Neural progenitor cell (in vitro differentiated cells): ENCODE data around the gene MTCL3.

ENCODE experiments used
- DNase-seq: peaks from one replicate; pipeline ENCODE4 v3.0.0-alpha.2; 2016; ENCODE audit warnings: low spot score
- H2AFZ ChIP-seq: fragments of 200-600 bp; sonication (generic); replicated peaks from 2 replicates; pipeline ENCODE4 v1.6.1; 2016; ENCODE audit warnings: antibody characterized with exemption
- H3F3A ChIP-seq: fragments of 200-600 bp; sonication (generic); 2 replicates; pipeline ENCODE4 v1.6.1; 2016; ENCODE audit warnings: antibody characterized with exemption, low read depth
- H3K27ac ChIP-seq: fragments of 200-600 bp; sonication (generic); 2 replicates; pipeline ENCODE4 v1.5.1; 2016; ENCODE audit warnings: mild to moderate bottlenecking
- H3K27me3 ChIP-seq: fragments of 200-600 bp; sonication (generic); 2 replicates; pipeline ENCODE4 v1.6.1; 2016; ENCODE audit warnings: mild to moderate bottlenecking, moderate library complexity
- H3K36me3 ChIP-seq: fragments of 200-600 bp; sonication (generic); 2 replicates; pipeline ENCODE4 v1.5.1; 2016
- H3K4me1 ChIP-seq: fragments of 200-600 bp; sonication (generic); 2 replicates; pipeline ENCODE4 v1.6.1; 2016; ENCODE audit warnings: mixed run types
- H3K4me2 ChIP-seq: fragments of 200-600 bp; sonication (generic); 2 replicates; pipeline ENCODE4 v1.6.1; 2016
- H3K4me3 ChIP-seq: fragments of 200-600 bp; sonication (generic); 2 replicates; pipeline ENCODE4 v1.5.1; 2016
- H3K79me2 ChIP-seq: fragments of 200-600 bp; sonication (generic); 2 replicates; pipeline ENCODE4 v1.6.1; 2016; ENCODE audit warnings: low read depth
- H3K9ac ChIP-seq: fragments of 200-600 bp; sonication (generic); 2 replicates; pipeline ENCODE4 v1.6.1; 2016
- H3K9me3 ChIP-seq: fragments of 200-600 bp; sonication (generic); 2 replicates; pipeline ENCODE4 v1.5.1; 2016; ENCODE audit warnings: low read depth
- H4K20me1 ChIP-seq: fragments of 200-600 bp; sonication (generic); 2 replicates; pipeline ENCODE4 v1.6.1; 2016; ENCODE audit warnings: low read depth
- H3K27ac Mint-ChIP-seq: 3 replicates; pipeline ENCODE4 v1.8.0; 2021; ENCODE audit warnings: mixed read lengths
- H3K27me3 Mint-ChIP-seq: 2 replicates; pipeline ENCODE4 v1.8.0; 2022; ENCODE audit warnings: low read depth, mild to moderate bottlenecking, inconsistent platforms, moderate library complexity, mixed read lengths; ENCODE audit not compliant: insufficient read depth
- H3K36me3 Mint-ChIP-seq: 3 replicates; pipeline ENCODE4 v1.8.0; 2021; ENCODE audit warnings: mixed read lengths
- H3K4me1 Mint-ChIP-seq: 3 replicates; pipeline ENCODE4 v1.8.0; 2021; ENCODE audit warnings: mixed read lengths
- H3K4me3 Mint-ChIP-seq: 3 replicates; pipeline ENCODE4 v1.8.0; 2021; ENCODE audit warnings: mild to moderate bottlenecking, moderate library complexity, mixed read lengths
- H3K9me3 Mint-ChIP-seq: 3 replicates; pipeline ENCODE4 v1.8.0; 2020; ENCODE audit warnings: mixed read lengths
- CTCF ChIP-seq: fragments of 200-600 bp; sonication (generic); IDR thresholded peaks from 2 replicates; pipeline ENCODE4 v1.5.1; 2017; ENCODE audit warnings: antibody characterized with exemption, mild to moderate bottlenecking
- EZH2 ChIP-seq: fragments of 200-600 bp; sonication (generic); IDR thresholded peaks from 2 replicates; pipeline ENCODE4 v1.6.1; 2017; ENCODE audit warnings: antibody characterized with exemption, mild to moderate bottlenecking, moderate library complexity
- EZH2phosphoT487 ChIP-seq: fragments of 200-600 bp; sonication (generic); IDR thresholded peaks from 2 replicates; pipeline ENCODE4 v1.6.1; 2017; ENCODE audit warnings: antibody characterized with exemption

MTCL3 gene

GRCh38 chr6:127458817-127459216 is 60.3 kb downstream of the MTCL3 start:
- no peaks in the 10 kb centered on the region for H3K36me3 ChIP-seq
- Mint-ChIP-seq H3K27ac (no peak overlapping the region), H3K36me3 (no peaks in the 10 kb centered on the region), H3K4me3 (no peak overlapping the region), H3K9me3 (no peaks in the 10 kb centered on the region), H3K27me3 (no peaks in the 10 kb centered on the region), H3K4me1 (peaks cover 11% of the 10 kb centered on the region)
- no peak overlapping the region for H3K4me3 ChIP-seq
- TF ChIP-seq EZH2 (no peak), EZH2phosphoT487 (no peak), CTCF (no peak)
- no peak overlapping the region for H3K27ac ChIP-seq
- H3K9me3 ChIP-seq, result no peaks in the 10 kb centered on the region
- H3K9ac ChIP-seq, result no peak overlapping the region
- peak; percentile 2 for DNase-seq
- H3F3A ChIP-seq, result peaks cover 11% of the 10 kb centered on the region
- no peak overlapping the region for H2AFZ ChIP-seq
- peaks cover 3% of the 10 kb centered on the region for H4K20me1 ChIP-seq
- H3K4me2 ChIP-seq, result peak overlapping the region; percentile 48
- peaks cover 4% of the 10 kb centered on the region for H3K4me1 ChIP-seq
- H3K79me2 ChIP-seq, result no peaks in the 10 kb centered on the region
- no peaks in the 10 kb centered on the region for H3K27me3 ChIP-seq

- Histone ChIP-seq H3F3A (peaks cover 11% of the 10 kb centered on the region), H3K27ac (no peak overlapping the region), H3K9me3 (no peaks in the 10 kb centered on the region), H3K27me3 (no peaks in the 10 kb centered on the region), H3K4me1 (peaks cover 4% of the 10 kb centered on the region), H3K36me3 (no peaks in the 10 kb centered on the region), H3K4me2 (no peak overlapping the region), H3K79me2 (no peaks in the 10 kb centered on the region), H3K9ac (no peak overlapping the region), H2AFZ (no peak overlapping the region), H3K4me3 (no peak overlapping the region), H4K20me1 (peaks cover 3% of the 10 kb centered on the region)
- no peaks in the 10 kb centered on the region for H3K9me3 Mint-ChIP-seq
- H3K4me3 Mint-ChIP-seq, result no peak overlapping the region
- H3K4me1 Mint-ChIP-seq, result peaks cover 11% of the 10 kb centered on the region
- no peak for DNase-seq
- H3K27me3 Mint-ChIP-seq, result no peaks in the 10 kb centered on the region
- no peak overlapping the region for H3K27ac Mint-ChIP-seq
- H3K36me3 Mint-ChIP-seq, result no peaks in the 10 kb centered on the region
- TF ChIP-seq EZH2phosphoT487 (no peak), EZH2 (no peak), CTCF (no peak)
Observed at GRCh38 chr6:127458222-127458621, 60.9 kb downstream of the MTCL3 start.

- H3K4me3 Mint-ChIP-seq, result no peak overlapping the region
Observed at GRCh38 chr6:127457456-127458064, 61.6 kb downstream of the MTCL3 start.

GRCh38 chr6:127456465-127456864 is 62.7 kb downstream of the MTCL3 start:
- H3K36me3 ChIP-seq, result no peaks in the 10 kb centered on the region
- no peaks in the 10 kb centered on the region for H3K79me2 ChIP-seq
- no peak overlapping the region for H2AFZ ChIP-seq
- H3K9ac ChIP-seq, result no peak overlapping the region
- no peak overlapping the region for H3K4me2 ChIP-seq
- TF ChIP-seq EZH2phosphoT487 (no peak), CTCF (no peak), EZH2 (no peak)
- Mint-ChIP-seq H3K36me3 (peaks cover 2% of the 10 kb centered on the region), H3K9me3 (no peaks in the 10 kb centered on the region), H3K4me1 (peaks cover 11% of the 10 kb centered on the region), H3K27ac (no peak overlapping the region), H3K4me3 (no peak overlapping the region), H3K27me3 (no peaks in the 10 kb centered on the region)
- H3K9me3 ChIP-seq, result no peaks in the 10 kb centered on the region
- H3K4me3 ChIP-seq, result no peak overlapping the region
- H3K27ac ChIP-seq, result no peak overlapping the region
- no peak for DNase-seq
- no peaks in the 10 kb centered on the region for H3K27me3 ChIP-seq
- H3K4me1 ChIP-seq, result peaks cover 4% of the 10 kb centered on the region
- peaks cover 3% of the 10 kb centered on the region for H4K20me1 ChIP-seq
- peaks cover 11% of the 10 kb centered on the region for H3F3A ChIP-seq

More at GRCh38 chr6:127457456-127458064, 61.6 kb downstream of the MTCL3 start:
- no peaks in the 10 kb centered on the region for H3K9me3 Mint-ChIP-seq
- Histone ChIP-seq H3K9me3 (no peaks in the 10 kb centered on the region), H3K4me2 (no peak overlapping the region), H3K4me3 (no peak overlapping the region), H3F3A (peaks cover 11% of the 10 kb centered on the region), H3K27me3 (no peaks in the 10 kb centered on the region), H3K4me1 (peaks cover 4% of the 10 kb centered on the region), H2AFZ (no peak overlapping the region), H3K79me2 (no peaks in the 10 kb centered on the region), H4K20me1 (peaks cover 3% of the 10 kb centered on the region), H3K36me3 (no peaks in the 10 kb centered on the region), H3K9ac (no peak overlapping the region), H3K27ac (no peak overlapping the region)
- peaks cover under 1% of the 10 kb centered on the region for H3K36me3 Mint-ChIP-seq
- H3K27ac Mint-ChIP-seq, result no peak overlapping the region
- TF ChIP-seq EZH2, result no peak
- TF ChIP-seq EZH2phosphoT487, result no peak
- no peak for DNase-seq
- H3K4me1 Mint-ChIP-seq, result peaks cover 11% of the 10 kb centered on the region
- H3K27me3 Mint-ChIP-seq, result no peaks in the 10 kb centered on the region
